ENCODE data around the gene PHKB.

DNA sequence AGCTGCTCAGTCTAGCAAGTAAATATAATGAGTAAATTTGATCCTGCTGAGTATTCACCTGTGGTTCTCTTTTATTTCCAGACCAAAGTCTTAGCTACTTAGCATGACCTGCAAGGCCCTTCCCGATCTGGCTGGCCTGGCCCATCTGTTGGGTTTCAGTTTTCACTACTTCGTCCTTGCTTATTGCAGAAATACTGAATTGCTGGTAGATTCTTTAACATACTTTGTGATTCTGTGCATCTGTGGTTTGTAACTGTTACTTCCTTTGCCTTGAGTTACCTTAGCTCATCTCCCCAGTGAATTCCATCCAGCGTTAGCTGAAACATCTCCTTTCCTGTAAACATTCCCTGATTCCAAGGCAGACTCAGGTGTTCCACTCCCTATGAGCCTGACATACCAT is 131.1 kb downstream of the PHKB start:
- TF ChIP-seq POLR2A (IDR thresholded peaks at IDR 0.05; ENCODE audit: low read depth, low read length), result no peak
- TF ChIP-seq POLR2AphosphoS5 (IDR thresholded peaks at IDR 0.05; ENCODE audit: low read depth, low read length), result no peak

Measured in GM12892 (cell line).